Bronchial epithelial cell (primary cell): ENCODE data around the gene SGF29. TPM values are rescaled to one million over a fixed set of nuclear protein-coding genes. Genes with fewer than 3 reads are reported as not detected.

Experiments
- DNase-seq: peaks from one replicate; pipeline ENCODE4 v3.0.0-alpha.2; 2010; ENCODE audit warnings: low read depth
- FAIRE-seq: peaks from 2 replicates; lab custom pipeline; 2011; peaks lifted over from hg19 to GRCh38; lab: Jason Lieb, UNC
- H3K27me3 ChIP-seq: 2 replicates; pipeline ENCODE4 v1.5.1; 2011; ENCODE audit warnings: low read length; ENCODE audit not compliant: control insufficient read depth, insufficient read depth
- H3K36me3 ChIP-seq: 2 replicates; pipeline ENCODE4 v1.5.1; 2011; ENCODE audit warnings: low read length; ENCODE audit not compliant: control insufficient read depth, insufficient read depth
- H3K4me3 ChIP-seq: 2 replicates; pipeline ENCODE4 v1.5.1; 2011; ENCODE audit warnings: mild to moderate bottlenecking, low read depth, low read length, control low read depth
- total RNA-seq: library from RNA; depleted of rRNA; stranded (reverse); fragments of >200 nt; gene quantifications from 2 replicates; pipeline ENCODE4 v1.2.1, GENCODE V29; 2014
- TF ChIP-seq, protein P1 (sequence below): IDR thresholded peaks from 2 replicates; pipeline ENCODE4 v1.5.1; 2011; ENCODE audit warnings: mild to moderate bottlenecking, moderate library complexity, low read length, control low read depth, inconsistent platforms; ENCODE audit not compliant: insufficient read depth, severe bottlenecking

SGF29 gene
- total RNA-seq, 1 donor from 2014 or later: 10.0 TPM

DNA sequence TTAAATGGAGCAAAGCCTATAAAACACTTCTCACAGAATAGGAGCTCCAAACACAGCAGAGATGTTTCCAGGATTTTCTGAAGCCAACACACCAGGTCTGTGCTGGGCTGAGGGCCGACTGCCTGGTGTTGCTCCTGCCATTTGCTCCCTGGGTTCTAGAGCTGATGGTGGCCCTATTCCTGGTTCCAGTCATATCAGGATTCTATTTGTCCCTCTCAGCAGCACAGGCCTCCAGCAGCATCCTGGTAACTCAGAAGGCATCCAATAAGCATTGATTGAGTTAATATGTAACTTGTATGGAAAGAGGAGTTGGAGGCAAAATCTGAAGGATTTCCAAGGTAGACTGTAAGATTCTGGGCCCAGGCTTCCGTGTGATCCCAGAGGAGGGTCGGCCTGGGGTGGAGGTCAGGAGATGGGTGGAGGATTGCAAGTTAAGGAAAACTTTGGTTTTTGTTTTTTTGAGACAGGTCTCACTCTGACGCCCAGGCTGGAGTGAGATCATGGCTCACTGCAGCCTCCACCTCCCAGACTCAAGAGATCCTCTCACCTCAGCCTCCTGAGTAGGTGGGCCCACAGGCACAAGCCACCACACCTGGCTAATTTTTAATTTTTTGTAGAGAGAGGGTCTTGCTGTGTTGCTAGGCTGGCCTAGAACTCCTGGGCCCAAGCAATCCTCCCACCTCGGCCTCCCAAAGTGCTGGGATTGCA, 20.6 kb upstream of the SGF29 start:
- Histone ChIP-seq H3K36me3 (peaks cover 8% of the 10 kb centered on the region), H3K27me3 (no peaks in the 10 kb centered on the region), H3K4me3 (no peak overlapping the region)
- TF ChIP-seq, protein P1, sequence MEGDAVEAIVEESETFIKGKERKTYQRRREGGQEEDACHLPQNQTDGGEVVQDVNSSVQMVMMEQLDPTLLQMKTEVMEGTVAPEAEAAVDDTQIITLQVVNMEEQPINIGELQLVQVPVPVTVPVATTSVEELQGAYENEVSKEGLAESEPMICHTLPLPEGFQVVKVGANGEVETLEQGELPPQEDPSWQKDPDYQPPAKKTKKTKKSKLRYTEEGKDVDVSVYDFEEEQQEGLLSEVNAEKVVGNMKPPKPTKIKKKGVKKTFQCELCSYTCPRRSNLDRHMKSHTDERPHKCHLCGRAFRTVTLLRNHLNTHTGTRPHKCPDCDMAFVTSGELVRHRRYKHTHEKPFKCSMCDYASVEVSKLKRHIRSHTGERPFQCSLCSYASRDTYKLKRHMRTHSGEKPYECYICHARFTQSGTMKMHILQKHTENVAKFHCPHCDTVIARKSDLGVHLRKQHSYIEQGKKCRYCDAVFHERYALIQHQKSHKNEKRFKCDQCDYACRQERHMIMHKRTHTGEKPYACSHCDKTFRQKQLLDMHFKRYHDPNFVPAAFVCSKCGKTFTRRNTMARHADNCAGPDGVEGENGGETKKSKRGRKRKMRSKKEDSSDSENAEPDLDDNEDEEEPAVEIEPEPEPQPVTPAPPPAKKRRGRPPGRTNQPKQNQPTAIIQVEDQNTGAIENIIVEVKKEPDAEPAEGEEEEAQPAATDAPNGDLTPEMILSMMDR: no peak
- DNase-seq: no peak
- FAIRE-seq: no peak

DNA sequence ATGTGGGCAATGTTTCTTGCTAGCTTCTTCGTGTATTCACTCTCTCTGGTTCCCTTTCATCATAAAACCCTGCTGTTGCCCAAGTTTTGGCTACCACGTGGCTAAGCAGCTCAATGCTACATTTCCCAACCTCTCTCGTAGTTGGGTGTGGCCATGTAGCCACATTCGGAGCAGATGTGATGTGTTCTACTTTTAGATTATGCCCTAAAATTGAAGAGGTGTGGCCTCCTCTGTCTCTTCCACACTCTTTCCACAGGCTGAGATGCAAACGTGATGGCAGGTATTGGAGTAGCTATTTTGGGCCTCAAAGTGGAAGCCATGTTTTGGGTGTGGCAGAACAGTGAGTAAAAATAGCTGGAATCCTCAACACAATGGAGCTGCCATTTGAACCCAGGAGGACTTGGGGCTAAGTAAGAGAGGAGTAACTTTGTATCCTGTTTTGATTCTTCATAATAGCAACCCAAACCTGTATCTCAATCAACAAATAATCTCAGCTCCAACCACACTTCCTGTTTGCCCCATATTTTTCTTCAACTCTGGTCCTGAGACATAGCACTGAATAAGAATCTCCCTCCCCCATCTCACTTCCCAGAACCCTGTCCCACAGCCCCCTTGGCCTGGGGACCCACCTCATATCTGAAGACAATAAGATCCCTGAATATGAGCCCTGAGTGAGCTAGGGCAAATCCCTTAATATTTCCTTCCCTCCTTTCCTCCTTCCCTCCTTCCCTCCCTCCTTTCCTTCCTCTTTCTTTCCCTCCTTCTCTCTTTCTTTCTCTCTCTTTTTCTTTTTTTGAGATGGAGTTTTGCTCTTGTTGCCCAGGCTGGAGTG, 19.0 kb upstream of the SGF29 start:
- DNase-seq: no peak
- Histone ChIP-seq H3K4me3 (no peak overlapping the region), H3K36me3 (peaks cover 8% of the 10 kb centered on the region), H3K27me3 (no peaks in the 10 kb centered on the region)
- TF ChIP-seq, protein P1: no peak
- FAIRE-seq: peak; percentile 13

DNA sequence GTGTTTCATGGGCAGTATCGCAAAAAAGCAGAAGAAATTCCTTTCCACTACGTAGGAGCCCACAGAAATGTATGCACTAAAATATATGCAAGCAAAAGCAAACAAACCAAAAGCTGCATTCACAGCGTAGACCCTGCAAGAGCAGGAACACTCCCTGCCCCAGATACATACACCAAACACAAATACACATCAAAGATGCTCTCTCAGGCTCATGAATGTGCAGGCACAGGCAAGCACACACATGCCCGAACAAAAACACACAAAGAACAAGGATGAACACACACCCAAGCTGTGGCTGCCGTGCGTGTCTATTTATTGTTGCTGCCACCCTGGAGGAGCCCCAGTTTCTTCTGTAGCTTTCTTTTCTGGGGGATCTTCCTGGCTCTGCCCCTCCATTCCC, 16.6 kb upstream of the SGF29 start:
- Histone ChIP-seq H3K36me3 (peaks cover 8% of the 10 kb centered on the region), H3K27me3 (no peaks in the 10 kb centered on the region), H3K4me3 (peak overlapping the region; percentile 68)
- peak; percentile 95 for DNase-seq
- no peak for FAIRE-seq
- TF ChIP-seq, protein P1: no peak

DNA sequence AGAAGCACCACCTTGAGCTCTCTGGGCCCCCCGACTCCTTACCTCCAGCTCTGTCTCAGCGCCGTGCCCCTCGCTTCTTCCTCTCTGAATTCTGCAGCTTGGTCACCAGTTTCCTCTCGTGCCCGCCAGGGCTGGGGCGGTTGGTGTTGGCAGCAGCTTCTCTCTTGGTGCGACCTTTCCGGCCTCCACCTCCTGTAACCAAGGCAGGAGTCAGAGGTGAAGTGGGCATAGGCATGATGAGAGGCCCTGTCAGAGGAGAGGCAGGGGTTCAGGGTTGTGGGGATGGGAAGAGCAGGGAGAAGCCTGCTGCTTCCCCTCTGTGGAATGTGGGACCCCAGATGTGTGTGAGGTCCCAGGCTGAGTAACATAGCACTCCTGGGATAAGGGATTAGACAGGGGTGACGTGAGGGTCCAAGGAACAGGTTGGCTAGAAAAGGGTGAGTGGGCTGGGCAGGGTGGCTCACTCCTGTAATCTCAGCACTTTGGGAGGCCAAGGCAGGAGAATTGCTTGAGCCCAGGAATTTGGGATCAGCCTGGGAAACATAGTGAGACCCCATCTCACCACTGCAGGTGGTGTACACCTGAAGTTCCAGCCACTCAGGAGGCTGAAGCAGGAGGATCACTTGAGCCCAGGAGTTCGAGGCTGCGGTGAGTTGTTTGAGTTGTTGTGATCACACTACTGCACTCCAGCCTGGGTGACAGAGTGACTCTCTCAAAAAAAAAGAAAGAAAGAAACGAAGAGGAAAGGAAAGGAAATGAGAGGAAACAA, 15.6 kb upstream of the SGF29 start:
- H3K4me3 ChIP-seq: peak overlapping the region; percentile 68
- no peaks in the 10 kb centered on the region for H3K27me3 ChIP-seq
- peaks cover 8% of the 10 kb centered on the region for H3K36me3 ChIP-seq
- FAIRE-seq (no peak), DNase-seq (no peak)
- TF ChIP-seq, protein P1: no peak

DNA sequence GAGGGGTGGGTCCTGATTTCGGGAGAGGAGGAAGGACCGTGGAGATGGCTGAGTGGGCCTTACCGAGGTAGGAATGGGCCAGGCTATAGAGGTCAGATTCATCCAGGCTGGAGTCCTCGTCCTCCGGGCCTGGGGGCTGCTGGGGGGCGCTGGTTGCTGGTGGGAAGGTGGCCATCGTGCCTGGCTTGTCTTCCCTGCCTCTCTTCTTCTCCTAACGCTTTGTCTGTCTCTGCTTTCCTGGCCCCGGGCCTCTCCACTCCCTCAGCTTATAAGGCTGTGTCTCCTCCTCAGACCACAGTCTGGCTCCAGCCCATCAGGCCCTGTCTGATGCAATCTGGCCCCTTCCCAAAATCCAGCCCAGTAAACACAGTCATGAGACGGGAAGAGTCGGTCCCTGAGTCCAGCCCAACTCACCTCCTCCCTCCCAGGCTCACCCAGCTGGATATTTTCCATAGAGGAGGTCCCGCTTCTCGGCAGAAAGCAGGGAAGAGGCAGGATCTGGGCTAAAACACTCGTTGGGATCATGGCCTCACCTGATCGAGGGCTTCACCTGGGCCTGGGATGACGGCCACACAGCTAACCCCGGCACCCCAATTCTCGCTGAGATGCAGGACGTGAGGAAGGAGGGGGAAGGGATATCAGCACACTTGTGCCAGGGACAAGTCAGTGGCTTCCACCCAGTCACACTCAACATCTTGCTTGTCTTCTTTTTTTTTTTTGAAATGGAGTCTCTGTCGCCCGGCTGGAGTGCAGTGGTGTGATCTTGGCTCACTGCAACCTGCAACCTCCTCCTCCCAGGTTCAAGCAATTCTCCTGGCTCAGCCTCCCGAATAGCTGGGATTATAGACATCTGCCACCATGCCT, 14.8 kb upstream of the SGF29 start, which contains the start of gene NUPR1:
NUPR1 (minus strand) TSS at position 242 of the 864 bp plus-strand sequence; CDS start at position 175, 67 bp downstream.
- peak within 1 kb of the TSS; percentile 68 for H3K4me3 ChIP-seq
- DNase-seq (peak; percentile 88), FAIRE-seq (no peak)

More for the DNA sequence above, 14.8 kb upstream of the SGF29 start, which contains the start of gene NUPR1:
- Histone ChIP-seq H3K36me3 (peaks cover 8% of the 10 kb centered on the region), H3K27me3 (no peaks in the 10 kb centered on the region)
- TF ChIP-seq, protein P1: no peak
